HG03565 (cell line): ENCODE data around the gene HIVEP2.

ENCODE experiments used
- ATAC-seq: cut with Tn5 transposase; IDR thresholded peaks from one replicate; pipeline ENCODE4 v1.9.1; 2021; ENCODE audit warnings: mild to moderate bottlenecking, moderate library complexity; ENCODE audit not compliant: unreplicated experiment

The HIVEP2 gene

GRCh38 chr6:142751452-142751851 is 193.5 kb downstream of the HIVEP2 start:
- no peak for ATAC-seq

GRCh38 chr6:142750998-142751397 is 194.0 kb downstream of the HIVEP2 start:
- no peak for ATAC-seq

GRCh38 chr6:142749556-142749955 is 195.4 kb downstream of the HIVEP2 start:
- ATAC-seq, result no peak

- ATAC-seq, result no peak
These were observed 198.5 kb downstream of the HIVEP2 start for GRCh38 chr6:142746524-142746923.

DNA sequence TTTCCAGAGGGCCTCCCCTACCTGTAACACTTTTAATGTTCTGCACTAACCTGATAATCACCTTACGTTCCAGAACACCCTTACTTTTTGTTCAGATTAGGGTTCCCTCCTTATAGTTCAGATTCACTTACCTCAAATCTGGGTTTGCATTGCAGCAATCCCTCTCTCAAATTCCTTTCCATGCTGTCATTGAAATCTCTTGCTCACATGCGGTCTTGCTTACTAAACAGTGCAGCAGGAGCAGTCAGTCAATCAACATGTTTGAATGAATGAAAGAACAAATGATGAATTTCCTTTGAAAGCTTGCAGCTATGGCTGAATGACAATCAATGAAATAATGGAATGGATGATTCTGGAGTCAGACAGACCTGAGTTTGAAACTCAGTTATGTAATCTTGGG is 200.1 kb downstream of the HIVEP2 start:
- no peak for ATAC-seq

DNA sequence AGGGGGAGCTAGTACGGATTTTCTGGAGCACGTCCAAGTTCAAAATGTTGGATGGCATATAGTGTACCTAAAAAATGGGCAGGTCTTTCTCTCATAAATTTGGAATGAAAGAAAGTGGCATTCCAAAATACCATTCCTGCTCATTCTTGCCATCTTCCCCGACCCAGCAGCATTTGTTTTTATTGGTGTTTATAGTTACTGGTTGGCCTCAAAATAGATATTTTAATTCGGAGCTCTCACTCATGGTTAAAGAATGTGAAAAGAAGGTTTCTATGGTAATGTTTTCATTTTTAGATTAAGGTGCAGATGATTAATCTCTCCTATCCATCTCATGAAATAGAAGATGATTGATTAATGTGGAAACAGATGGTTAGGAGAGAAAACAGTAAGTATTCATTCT is 204.5 kb downstream of the HIVEP2 start:
- ATAC-seq, result no peak

DNA sequence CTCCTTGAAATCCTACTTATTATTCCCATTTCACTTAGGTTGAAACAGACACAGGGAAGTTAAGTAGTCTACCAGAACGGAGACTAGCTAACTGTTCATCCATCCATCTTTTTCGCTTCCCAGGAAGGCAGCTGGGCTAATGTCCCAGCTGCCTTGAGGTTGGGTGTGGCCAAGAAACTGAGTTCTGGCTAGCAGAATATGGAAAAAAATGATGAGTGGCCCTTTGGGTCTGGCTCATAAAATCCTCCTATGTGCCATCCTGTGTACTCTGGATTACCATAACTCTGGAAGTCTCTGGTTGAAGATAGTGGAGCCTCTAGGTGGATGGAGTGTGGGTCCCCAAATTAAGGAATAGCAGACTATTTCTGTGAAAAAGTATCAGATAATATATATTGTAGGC is 206.2 kb downstream of the HIVEP2 start:
- ATAC-seq, result no peak

DNA sequence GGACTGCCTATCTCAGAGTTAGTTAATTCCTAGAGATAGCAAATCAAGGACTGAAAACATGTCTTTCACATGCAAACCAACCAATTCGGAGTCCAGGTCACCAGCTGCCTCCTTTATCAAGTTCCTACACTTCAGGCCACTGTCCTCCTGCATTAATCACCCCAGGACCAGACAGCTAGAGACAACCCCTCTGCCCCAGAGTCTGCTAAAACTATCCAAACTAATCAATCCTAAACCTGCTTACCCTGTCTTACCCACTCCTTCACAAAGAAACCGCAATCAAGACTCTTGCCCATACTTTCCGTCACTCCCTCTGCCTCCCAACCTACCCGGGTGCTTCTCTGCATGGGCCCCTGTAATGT is 207.0 kb downstream of the HIVEP2 start:
- ATAC-seq, result no peak

GRCh38 chr6:142737368-142738034 is 207.5 kb downstream of the HIVEP2 start:
- no peak for ATAC-seq

- ATAC-seq, result no peak
These were observed 209.8 kb downstream of the HIVEP2 start for GRCh38 chr6:142735204-142735603.

GRCh38 chr6:142732790-142733189 is 212.2 kb downstream of the HIVEP2 start:
- no peak for ATAC-seq

DNA sequence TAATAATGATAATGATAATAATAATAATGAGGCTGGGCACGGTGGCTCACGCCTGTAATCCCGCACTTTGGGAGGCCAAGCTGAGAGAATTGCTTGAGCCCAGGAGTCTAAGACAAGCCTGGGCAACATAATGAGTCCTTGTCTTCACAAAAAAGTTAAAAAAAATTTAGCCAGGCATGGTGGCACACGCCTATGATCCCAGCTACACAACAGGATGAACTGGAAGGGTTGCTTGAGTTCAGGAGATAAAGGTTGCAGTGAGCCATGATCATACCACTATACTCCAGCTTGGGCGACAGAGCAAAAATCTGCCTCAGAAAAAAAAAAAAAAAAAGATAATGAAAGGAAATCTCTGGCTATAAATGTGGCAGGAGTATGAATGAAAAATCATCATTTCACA is 213.4 kb downstream of the HIVEP2 start:
- ATAC-seq, result no peak

GRCh38 chr6:142729618-142730017 is 215.4 kb downstream of the HIVEP2 start:
- no peak for ATAC-seq

DNA sequence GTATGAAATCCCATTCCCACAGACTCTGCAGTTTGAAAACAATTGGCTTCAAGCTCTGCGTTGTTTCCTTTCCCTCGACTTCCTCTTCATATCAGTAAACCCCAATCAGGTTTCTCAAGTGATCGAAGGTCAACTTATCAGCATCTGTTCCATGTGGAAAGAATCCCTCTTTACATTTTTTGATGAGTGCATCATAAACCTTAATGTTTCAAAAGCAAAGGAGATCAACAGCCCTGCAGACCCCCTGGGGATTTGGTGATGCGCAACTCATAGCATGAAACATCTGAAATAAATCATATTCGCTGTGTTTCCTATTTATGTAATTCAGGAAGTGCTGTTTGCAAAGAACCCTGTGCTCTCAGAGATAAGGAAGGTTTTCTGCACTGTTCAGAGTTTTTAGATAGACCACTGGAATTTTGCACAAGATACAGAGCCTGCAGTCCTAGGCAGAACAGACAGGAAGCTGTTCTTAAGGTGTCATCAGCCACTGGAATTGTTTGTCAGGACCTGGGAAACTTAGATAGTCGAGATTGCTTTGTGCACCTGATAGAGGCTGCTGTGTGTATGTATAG is 216.0 kb downstream of the HIVEP2 start:
- ATAC-seq, result no peak

DNA sequence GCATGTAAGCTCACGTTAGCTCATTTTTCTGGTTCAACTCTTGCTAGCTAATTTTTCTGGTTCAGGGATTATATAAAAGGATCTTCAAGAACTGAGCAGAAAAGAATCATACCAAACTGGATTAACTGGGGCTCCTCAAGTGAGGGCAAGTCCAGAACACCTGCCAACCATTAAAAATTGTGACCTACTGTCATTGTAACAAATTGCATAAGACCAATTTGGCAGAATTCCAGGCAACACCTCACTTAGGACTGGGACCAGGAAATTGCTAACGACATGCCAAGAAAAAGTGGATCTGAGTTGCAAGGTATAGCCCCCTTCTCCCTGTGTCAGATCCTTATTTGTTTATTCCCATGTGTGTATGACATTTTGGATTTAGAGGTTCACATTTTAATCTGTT is 216.6 kb downstream of the HIVEP2 start:
- ATAC-seq, result no peak

DNA sequence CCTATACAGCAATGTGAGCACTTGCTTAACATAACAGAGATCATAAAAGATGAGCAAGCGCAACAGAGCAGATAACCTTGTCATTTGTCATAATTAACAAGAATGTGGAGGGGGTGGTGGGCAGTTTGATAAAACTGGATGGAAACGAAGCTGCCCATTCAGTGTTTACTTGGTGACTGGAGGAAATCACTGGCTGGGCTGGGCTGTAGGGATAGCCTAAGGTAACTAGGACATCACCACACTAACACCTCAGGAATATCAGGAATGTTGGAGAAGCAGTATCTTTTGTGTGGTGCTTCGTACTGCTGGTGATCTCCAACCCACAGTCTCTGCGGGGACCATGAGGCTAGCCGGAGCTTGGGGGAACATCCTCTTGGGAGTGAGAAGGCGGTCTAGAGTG is 218.4 kb downstream of the HIVEP2 start:
- ATAC-seq, result no peak

DNA sequence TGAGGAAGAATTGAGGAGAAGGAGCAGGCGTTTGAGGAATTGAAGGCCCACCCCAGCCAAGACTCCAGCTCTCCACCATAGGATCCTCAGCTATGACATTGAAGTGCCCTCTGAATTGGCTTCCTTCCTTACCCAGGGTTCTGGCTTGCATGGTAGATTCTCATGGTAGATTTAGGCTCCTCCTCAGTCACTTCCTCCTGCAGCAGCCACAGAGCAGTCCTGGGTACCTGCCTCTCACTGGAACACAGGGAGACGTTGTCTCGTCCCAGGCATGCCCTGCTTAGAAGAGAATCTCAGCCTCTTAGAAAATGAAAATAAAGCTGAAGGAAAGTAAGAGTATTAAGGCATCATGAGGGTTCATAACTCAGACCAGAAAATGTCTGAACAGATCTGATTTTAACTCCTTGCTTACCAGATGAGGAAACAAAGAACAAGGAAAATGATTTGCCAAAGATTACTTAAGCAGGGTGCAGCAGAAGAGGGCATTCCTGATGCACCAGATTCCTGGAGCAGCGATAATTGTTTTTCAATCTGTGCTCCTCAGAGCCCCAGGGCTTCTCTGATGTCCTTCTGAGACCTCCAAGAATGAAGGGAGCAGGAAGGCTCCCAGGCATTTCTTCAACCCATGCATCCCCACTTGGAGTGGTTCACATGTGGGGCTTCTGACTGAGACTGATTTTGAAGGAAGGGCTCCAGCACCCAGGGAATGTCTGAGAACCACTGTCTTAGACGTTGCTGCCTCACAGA is 219.8 kb downstream of the HIVEP2 start:
- no peak for ATAC-seq

DNA sequence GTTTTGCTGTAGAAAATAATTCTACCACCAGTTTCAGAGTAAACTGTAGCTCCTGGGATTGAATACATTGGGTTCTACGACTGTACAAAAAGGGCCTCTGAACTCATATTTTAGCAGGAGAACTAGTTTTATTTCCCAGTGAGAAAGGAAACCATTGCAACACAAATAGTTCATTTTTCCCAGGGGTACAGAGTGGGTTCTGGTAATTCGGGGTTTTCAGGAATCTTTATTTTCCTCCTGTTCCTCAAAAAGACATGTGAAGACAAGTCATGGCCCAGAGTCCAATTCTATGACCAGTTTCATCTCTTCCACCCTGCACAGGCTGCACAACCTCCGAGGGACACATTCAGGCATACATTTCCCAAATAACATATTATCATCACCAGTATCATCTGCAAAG is 222.1 kb downstream of the HIVEP2 start:
- ATAC-seq, result no peak

DNA sequence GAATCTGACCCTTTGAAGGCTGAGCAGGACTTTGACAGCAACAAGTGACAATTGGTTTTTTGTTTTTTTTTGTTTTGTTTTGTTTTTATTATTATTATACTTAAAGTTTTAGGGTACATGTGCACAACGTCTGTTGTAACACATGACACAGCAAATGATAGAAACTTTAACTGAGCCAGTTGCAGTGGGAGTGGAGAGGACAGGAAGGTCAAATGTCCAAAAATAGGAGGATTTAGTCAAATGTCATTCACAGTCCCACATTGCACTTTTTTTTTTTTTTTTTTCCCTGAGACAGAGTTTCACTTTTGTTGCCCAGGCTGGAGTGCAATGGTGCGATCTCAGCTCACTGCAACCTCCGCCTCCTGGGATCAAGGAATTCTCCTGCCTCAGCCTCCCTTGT is 223.0 kb downstream of the HIVEP2 start:
- peak; percentile 52 for ATAC-seq

- no peak for ATAC-seq
These were observed 223.6 kb downstream of the HIVEP2 start for GRCh38 chr6:142721215-142721920.

DNA sequence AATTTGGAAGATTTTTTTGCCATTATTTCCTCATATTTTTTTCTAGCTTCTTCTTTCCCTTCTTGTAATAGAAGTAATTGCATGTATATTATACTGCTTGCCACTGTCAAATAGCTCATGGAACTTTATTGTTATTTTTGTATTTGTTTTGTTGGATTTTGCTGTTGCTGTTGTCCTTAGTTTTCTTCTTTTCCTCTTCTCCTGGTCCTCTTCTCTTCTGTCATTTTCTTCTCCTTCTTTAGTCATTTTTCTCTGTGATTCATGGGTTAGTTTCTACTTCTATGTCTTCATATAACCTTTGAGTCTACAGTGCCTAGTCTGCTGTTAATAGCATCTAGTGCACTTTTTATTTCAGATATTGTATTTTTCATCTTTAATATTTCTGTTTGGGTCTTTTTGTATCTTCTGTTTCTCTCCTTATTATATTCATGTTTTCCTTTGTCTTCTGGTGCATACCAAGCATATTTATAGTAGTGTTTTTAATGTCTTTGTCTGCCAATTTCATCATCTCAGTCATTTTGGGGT is 226.2 kb downstream of the HIVEP2 start:
- no peak for ATAC-seq

DNA sequence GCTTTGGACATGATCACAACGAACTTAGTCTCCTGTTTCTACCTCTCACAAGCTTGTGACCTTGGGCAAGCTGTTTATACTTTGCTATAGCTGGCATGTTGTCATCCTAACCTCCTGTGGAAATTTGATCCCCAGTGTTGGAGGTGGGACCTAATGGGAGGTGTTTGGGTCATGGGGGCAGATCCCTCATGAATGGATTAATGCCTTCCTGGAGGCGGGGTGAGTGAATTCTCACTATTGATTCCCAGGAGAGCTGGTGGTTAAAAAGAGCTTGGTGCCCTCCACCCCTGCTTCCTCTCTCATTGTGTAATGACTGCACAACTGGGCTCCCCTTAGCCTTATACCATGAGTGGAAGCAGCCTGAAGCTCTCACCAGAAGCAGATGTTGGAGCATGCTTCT is 228.9 kb downstream of the HIVEP2 start:
- no peak for ATAC-seq
